UCSD-AML1 (cell line): Measurements from ENCODE around the gene KAZN.

ENCODE experiments used
- DNase-seq: peaks from one replicate; lab custom pipeline; 2025; ENCODE audit not compliant: unreplicated experiment; lab: John Stamatoyannopoulos, UW

KAZN gene

GRCh38 chr1:15141935-15142539, 543.6 kb downstream of the KAZN start:
- DNase-seq: peak; percentile 75

- DNase-seq: no peak
Measured at GRCh38 chr1:15145327-15145726, 546.8 kb downstream of the KAZN start.

GRCh38 chr1:15146142-15146680, 547.7 kb downstream of the KAZN start:
- DNase-seq: no peak

GRCh38 chr1:15146971-15147376, 548.5 kb downstream of the KAZN start:
- no peak for DNase-seq

GRCh38 chr1:15148004-15148403, 549.5 kb downstream of the KAZN start:
- DNase-seq: no peak

- no peak for DNase-seq
Measured at GRCh38 chr1:15148475-15148874, 550.0 kb downstream of the KAZN start.

GRCh38 chr1:15148941-15149340, 550.5 kb downstream of the KAZN start:
- no peak for DNase-seq

GRCh38 chr1:15150376-15150775, 551.9 kb downstream of the KAZN start:
- DNase-seq: no peak

- DNase-seq: no peak
Measured at GRCh38 chr1:15151377-15151806, 552.9 kb downstream of the KAZN start.

GRCh38 chr1:15151871-15152270, 553.4 kb downstream of the KAZN start:
- DNase-seq: no peak

GRCh38 chr1:15152318-15153183, 554.1 kb downstream of the KAZN start:
- DNase-seq: peak; percentile 82

- peak; percentile 86 for DNase-seq
Measured at GRCh38 chr1:15153184-15153841, 554.8 kb downstream of the KAZN start, which contains the start of gene TMEM51. Gene TMEM51, plus strand, starts transcription at chr1:15153747. Its CDS starts 61,341 bp downstream, at chr1:15215088.

GRCh38 chr1:15153842-15154479, 555.5 kb downstream of the KAZN start:
- DNase-seq: peak; percentile 82

GRCh38 chr1:15154480-15155036, 556.1 kb downstream of the KAZN start:
- no peak for DNase-seq

- DNase-seq: no peak
Measured at GRCh38 chr1:15155191-15155590, 556.7 kb downstream of the KAZN start.

- DNase-seq: no peak
Measured at GRCh38 chr1:15155888-15156741, 557.6 kb downstream of the KAZN start.

- DNase-seq: no peak
Measured at GRCh38 chr1:15156807-15157380, 558.4 kb downstream of the KAZN start.

GRCh38 chr1:15157524-15158399, 559.3 kb downstream of the KAZN start:
- DNase-seq: no peak
